ENCODE measurements around the gene PRPF4. TPM values are rescaled to one million over a fixed set of nuclear protein-coding genes. Genes with fewer than 3 reads are reported as not detected.
"Not testable (repeated sequence)": the region's sequence is repeated elsewhere in the genome, so short reads cannot be mapped to it uniquely, and the experiment has no call there.

Gene PRPF4
- 21.8 and 21.9 TPM in 2 replicates for total RNA-seq

DNA sequence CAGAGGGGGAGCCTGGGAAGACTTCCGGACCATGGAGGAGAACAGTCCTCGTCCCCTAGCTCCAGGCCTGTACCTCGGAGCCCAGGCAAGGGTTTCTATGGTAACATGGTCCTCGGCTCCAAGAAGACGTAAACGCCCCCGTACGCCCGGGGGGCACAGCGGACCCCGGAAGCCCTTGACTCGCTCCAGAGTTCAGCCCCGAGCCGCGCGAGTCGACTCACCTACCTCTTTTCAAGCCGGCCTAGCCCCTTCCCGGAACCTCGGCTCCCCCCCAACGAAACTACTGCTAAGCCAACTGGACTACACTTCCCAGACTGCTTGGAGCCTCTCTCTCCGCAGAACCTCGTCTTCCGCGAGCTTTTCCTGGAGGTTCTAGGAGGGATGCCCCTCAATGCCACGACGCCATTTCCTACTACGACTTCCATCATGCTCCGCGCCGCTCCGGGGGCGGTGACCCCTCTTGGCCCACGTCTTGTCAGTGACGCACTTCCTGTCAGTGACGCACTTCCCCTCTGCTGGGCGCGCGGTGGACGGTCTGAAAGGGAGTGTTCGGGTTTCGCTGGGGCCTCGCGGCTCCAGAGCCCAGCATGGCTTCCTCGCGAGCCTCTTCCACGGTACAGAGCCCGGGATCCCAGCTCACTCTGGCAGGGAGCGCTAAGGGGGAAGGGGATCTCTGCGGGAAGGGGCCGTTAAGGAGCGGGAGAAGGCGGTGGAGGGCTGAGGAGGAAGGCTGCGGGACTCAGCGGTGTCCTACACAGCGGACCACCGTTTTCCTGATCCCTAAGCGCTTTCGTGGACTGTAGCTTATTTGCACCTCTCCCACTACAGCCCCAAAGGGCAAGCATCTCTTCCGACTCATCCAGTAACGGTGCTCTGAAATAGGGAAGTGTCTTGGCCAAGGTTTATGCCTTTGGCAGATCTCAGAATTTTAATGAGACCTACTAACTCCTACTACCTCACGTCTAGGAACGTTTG is at the start of gene PRPF4, which contains the start of gene CDC26:
Gene PRPF4 (plus strand): TSS at position 502 of the 975 bp plus-strand sequence. CDS start 86 bp downstream, at position 588.
Gene CDC26 (minus strand): TSS at position 416 of the 975 bp plus-strand sequence. CDS start 3,065 bp downstream, outside the sequence.
- DNase-seq (ENCODE audit: low read depth in 2 of 2), result peak; percentile 96 to 99

DNA sequence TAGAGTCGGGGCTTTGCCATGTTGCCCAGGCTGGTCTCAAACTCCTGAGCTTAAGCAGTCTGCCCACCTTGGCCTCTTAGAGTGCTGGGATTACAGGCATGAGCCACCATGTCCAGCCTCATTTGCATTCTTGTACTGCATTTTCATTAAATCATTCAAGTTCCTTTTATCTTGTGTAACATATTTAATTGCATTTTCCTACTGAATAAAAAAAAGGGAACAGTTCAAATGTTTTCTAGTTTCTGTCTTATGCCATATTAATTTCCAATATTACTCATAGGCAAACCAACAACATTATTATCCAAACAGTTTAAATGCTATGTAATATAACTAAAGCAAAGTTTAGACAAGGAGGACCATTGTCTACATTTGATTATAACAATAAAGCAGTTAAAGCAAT is 48.0 kb upstream of the PRPF4 start:
- no peak for DNase-seq (ENCODE audit: low read depth in 2 of 2)

DNA sequence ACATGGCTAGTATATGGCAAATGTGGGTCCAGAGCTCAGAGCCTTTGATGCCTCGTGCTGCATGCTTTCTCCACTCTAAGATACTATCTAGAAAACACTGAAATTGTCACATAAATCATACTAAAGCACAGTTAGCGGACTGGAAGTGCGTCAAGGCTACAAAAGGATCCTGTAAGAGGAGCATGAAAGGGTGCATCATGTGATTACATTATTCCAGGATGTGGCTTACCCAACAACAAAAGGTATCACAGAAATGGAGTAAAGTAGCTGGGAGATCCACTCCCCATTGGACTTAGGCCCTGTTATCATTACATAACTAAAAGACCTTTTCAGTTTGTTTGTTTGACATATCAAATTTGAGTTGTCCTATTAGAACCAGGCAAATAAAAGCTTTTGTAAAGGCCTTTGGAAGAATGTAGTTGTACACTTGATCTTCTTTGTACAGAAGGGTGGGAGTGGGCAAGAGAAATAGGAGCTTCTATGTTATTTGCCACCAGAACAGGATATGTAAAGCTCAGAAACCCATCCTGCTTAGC is 47.3 kb upstream of the PRPF4 start:
- DNase-seq (ENCODE audit: low read depth in 2 of 2), result no peak

DNA sequence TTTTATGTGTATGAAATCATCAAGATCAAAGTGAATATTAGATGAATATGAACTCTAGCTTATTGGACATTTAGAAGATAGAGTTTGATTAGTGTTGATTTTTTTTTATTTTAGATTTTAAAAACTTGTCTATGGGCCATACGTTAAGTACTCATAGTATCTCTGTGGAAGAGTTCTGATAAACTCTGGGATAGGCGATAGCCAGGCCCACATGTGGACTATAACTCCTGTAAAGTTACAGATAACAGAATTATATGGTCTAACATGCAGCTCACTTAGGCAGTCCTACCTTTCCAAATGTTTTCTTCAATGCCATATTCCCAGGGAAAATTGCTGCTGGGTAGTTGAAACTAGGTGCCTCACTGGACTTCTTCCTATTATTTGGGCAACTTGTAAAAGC is 43.8 kb upstream of the PRPF4 start:
- DNase-seq (ENCODE audit: low read depth in 2 of 2), result no peak

DNA sequence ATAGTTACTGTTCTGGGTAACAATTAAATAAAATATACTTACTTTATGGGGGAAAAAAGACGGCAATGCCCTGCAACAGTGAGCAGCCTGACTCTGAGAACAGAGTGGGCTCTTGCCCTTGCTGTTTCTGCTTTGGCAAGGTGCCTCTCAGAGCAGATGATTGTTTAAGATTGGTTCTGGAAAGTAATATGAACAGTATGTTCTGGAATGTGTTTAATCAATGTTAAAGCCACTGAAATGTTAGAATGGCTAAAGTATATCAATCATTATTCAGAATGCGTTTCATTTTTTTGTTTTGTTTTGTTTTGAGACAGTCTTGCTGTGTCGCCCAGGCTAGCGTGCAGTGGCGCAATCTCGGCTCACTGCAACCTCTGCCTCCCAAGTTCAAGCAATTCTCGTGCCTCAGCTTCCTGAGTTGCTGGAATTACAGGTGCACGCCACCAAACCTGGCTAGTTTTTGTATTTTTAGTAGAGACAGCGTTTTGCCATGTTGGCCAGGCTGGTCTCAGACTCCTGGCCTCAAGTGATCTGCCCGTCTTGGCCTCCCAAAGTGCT is 39.7 kb upstream of the PRPF4 start:
- not testable (repeated sequence) for DNase-seq (ENCODE audit: low read depth in 2 of 2)

DNA sequence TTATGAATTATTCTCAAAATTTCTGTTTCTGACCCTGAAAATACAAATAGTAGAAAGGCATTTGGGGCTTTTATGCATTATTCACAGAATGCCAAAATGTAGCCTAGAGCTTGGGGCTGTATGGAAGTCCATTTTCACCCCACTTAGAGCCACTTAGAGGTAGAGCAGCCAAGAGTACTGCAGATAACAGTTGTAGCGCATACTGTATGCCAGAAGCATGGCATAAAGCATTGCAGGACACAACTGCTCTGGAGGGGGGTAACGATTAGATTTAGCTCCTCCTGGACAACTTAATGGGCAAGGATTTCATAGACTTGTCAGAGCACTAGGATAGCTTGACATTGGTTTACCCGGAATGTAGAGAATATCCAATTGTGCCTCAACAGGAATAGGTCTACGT is 38.4 kb upstream of the PRPF4 start:
- no peak for DNase-seq (ENCODE audit: low read depth in 2 of 2)

DNA sequence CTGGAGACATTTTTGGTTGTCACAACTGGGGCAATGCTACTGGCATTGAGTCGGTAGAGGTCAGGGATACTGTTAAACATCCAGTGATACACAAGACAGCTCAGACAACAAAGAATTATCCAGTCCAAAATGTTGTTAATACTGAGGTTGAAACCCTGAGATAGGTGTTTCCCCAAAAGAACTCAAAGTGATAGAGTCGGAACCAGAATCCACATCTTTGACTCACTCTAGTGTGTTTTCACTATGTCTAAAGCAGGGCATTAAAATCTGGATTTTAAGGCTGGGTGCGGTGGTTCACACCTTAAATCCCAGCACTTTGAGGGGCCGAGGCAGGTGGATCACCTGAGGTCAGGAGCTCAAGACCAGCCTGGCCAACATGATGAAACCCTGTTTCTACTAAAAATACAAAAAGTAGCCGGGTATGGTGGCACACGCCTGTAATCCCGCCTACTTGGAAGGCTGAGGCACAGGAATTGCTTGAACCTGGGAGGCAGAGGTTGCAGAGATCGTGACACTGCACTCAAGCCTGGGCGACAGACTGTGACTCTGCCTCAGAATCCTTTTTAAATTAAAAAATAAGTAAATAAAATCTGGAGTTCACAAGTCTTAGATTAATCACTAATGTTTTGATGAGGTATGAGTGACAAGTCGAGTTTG is 37.1 kb upstream of the PRPF4 start:
- DNase-seq (ENCODE audit: low read depth in 2 of 2), result no peak

DNA sequence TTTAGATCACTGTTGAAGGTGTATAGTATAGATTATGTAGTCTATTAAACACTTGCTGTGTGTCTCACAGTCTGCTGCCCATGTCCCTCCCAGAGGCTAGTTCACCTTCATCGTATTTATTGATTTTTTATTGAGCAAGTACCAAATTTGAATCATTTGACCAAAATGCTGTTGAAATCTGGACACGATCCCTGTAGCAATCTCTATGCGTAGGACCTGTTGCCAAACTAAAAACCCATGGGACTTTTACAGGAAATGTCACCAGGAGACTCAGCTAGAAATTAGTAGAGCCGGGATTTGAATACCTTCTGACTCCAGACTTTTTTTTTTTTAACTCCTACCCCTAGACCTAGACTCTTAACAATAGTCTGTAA is 36.6 kb upstream of the PRPF4 start:
- peak in 1 of 2 donors; percentile 10 for DNase-seq (ENCODE audit: low read depth in 2 of 2)

DNA sequence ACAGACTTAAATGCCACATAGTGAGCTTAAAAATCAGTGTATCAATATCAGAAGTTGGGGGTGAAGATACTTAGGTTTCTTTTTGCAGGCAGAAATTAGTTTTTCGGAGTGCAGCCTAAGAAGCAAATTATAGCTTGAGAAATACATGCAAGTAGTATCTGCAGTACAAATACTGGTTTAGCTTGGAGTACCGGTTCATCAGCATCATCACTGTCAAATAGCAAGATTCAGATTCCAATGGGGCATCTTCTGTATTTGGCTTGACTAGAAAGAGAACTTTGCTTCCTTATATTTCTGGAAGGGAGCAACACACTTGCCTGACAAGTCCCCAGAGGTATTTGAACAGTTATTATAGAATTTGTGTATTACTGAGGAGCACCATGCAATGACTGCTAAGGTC is 34.3 kb upstream of the PRPF4 start:
- DNase-seq (ENCODE audit: low read depth in 2 of 2), result no peak

DNA sequence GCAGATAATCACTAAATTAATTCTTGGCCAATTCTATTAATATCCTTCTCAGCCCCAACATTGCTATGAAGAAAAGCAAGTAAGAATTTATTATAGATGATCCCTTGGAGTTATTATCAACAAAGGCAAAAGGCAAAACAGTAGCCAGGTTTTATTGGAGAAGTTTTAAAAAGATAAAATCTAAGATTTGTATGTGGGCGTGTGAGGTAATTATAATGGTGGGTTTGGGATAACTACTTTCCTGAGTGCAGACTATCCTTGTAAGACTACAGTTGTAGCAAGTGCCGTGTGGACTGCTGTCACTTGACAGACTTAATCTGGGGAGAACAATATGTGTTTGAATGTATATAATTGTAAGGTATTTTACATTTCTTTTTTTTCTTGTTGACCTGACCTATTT is 30.9 kb upstream of the PRPF4 start:
- no peak for DNase-seq (ENCODE audit: low read depth in 2 of 2)

DNA sequence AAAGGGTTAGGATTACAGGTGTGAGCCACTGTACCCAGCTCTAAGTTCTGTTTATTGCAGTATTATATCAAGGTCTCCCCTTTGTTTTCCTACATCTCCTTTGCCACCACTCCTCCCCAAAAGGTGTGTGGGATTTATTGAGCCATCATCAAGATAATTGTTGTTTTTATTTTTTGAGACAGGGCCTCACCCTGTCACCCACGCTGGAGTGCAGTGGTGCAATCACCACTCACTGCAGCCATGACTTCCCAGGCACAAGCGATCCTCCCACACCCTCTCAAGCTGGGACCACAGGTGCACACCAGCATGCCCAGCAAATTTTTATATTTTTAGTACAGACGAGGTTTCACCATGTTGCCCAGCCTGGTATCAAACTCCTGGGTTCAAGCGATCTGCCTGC is 29.6 kb upstream of the PRPF4 start:
- DNase-seq (ENCODE audit: low read depth in 2 of 2), result no peak

DNA sequence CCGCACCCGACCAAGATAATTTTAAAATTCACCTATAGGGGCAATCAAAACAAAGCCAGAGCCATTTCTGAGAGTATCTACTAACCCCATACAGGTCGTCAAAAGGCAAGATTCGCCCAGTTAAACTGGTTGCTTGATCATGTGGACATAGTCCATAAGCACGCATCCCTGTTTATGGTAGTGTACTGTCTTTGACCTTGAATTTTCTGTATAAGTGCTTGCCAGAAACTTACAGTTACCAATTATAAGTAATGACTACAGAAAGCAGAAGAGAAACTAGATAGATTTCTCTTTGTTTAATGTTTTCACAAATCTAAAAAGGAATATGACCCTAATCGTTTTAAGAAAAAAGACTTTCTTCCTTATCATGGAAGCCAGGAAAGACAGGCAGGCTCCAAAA is 28.5 kb upstream of the PRPF4 start:
- DNase-seq (ENCODE audit: low read depth in 2 of 2), result no peak

DNA sequence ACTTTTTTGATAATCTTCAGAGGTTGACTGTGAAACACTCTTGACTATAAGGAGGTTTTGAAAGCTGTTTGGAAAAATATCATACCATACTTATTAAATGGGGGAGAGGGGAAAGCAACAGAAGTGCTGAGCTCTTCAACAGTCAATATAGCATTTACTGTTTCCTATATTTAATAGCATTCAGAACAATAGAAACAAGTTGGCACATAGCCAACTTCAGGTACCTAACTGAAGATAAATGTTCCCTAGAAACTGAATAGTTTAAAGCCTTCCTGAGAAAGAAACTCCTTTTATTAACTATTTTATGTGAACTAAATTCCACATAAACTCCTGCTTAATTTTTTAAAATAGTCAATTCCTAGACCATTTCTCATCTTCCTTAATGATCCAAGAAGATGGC is 27.8 kb upstream of the PRPF4 start:
- peak; percentile 30 to 44 for DNase-seq (ENCODE audit: low read depth in 2 of 2)

DNA sequence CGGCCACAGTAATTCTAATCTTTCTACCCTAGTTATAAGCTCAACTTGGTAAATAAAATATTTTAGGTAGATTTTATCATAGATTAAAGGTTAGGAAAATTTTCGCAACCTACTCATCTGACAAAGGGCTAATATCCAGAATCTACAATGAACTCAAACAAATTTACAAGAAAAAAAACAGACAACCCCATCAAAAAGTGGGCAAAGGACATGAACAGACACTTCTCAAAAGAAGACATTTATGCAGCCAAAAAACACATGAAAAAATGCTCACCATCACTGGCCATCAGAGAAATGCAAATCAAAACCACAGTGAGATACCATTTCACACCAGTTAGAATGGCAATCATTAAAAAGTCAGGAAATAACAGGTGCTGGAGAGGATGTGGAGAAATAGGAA is 25.8 kb upstream of the PRPF4 start:
- DNase-seq (ENCODE audit: low read depth in 2 of 2), result not testable (repeated sequence)

DNA sequence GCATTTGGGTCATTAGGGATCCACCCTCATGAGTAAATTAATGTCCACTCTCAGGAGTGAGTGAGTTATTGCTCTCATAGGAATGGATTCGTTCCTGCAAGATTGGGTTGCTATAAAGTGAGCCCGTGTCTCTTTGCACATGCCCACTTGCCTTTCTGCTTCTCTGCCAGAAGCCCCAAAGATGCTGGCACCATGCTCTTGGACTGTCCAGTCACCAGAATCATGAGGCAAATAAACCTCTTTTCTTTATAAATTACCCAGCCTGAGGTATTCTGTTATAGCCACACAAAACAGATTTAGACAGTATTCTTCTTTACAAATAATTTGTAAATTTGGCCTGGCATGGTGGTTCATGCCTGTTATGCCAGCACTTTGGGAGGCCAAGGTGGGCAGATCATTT is 24.7 kb upstream of the PRPF4 start:
- DNase-seq (ENCODE audit: low read depth in 2 of 2), result no peak

DNA sequence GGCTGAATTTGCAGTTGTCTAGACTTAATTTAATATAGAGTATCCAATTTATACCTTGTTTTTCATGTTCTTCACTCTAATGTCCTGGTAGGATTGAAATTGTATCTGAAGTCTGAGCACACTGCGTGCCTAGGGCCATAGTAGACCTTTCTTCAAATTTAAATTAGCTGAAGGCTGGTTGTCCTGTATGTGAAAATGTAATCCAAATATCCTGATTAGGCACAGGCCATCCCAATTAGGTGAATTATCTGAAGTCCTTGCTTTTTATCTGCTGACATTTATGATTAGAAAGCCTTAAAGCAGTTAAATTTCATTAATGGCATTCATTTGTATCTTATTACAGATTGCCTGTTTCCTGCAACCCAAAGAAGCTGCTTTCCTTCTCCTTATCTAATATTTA is 20.5 kb upstream of the PRPF4 start:
- no peak for DNase-seq (ENCODE audit: low read depth in 2 of 2)

DNA sequence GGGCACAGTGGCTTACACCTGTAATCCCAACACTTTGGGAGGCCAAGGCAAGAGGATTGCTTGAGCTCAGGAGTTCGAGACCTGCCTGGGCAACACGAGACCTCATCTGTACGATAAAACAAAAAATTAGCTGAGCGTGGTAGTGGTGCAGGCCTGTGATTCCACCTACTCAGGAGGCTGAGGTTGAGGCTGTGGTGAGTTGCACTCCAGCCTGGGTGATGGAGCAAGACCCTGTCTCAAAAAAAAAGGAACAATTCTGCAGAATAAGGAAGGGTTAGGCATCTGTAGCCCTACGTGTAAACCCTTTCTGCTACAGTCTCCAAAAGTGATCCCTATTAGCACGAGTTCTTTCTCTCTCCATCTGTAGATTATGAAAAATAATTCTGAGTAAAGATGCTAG is 20.0 kb upstream of the PRPF4 start:
- DNase-seq (ENCODE audit: low read depth in 2 of 2), result no peak

DNA sequence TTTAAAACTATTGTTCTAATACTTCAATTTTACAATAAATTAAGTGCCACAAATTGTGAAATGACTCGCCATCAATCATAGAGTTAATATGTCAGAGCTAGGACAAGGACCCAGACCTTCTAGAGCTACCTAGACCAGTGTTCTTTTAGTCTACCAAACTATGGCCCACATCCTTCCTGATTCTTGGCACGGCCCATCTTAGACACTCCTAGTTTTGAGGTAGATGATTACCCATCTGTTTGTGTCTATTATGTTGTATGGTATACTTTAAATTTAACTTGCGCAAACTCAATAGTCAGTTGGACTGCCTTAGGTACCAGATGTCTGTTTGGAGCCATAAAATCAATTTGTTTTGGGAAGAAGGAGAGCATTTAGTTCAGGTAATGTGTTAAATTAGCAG is 17.6 kb upstream of the PRPF4 start:
- DNase-seq (ENCODE audit: low read depth in 2 of 2), result no peak

DNA sequence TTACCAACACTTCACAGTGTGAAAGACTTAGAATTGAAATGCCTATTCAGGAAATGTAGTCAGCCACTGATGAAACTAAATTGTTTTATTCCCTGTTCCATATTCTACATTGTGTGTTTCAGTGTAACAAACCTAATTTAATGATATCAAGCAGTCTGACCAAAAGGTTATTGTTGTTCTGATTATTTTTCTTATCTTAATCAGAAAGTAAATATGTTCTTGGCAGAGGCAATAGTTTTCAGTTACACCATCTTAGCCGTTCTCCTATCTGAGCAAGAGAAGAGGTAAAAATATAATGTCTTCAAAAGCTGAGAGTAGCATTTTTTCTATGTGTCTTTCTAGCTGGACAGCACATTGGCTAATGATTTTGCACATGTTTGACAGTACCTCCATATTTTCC is 17.2 kb upstream of the PRPF4 start:
- no peak for DNase-seq (ENCODE audit: low read depth in 2 of 2)

DNA sequence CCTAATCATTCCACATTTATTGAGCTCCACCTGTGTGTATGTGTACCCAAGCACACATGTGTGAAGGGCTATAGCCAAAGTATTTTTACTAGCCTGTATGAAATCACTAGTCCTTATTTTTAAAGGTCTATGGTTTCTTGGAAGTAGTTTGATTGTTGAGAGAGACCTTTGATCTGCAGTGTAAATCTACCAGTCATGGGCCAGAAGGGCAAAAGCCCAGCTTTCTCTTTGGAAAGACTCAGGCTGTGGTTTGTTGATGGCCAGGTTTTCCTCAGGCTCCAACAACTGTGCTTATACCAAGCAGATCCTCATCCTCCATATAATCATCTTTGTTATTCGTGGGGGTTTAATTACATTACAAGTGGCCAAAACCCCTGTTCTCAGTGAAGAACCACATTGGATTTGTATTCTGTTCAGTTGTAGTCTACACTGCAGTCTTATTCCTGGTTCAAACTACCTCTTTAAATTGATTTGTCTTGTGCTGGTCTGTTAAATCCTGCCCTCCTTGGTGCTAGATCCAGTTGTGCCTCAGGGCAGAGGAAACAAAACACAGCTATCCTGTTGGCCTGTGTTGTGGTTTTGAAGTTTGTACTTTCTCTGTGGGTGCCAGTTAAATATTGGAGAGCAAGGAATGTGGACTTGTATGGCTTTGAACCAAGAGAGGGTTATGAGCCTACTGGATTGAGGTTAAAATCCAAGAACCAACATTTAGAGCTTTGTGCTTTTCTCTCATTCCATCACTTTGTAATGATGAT is 13.4 kb upstream of the PRPF4 start:
- DNase-seq (ENCODE audit: low read depth in 2 of 2), result no peak

DNA sequence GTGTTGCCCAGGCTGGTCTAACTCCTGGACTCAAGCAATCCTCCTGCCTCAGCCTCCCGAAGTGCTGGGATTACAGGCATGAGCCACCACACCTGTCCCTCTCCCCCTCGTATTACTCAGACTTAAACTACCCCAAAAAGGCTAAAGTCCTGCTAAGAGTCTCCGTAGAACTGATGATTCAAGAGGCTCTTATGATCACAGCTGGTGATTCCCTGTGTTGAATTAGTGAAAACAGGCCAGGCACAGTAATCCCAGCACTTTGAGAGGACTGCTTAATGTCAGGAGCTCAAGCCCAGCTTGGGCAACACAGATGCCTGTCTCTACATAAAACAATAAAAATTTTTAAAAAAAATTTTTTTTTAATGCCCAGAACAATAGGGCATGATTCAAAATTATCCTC is 9.3 kb upstream of the PRPF4 start:
- no peak for DNase-seq (ENCODE audit: low read depth in 2 of 2)

All from dermis microvascular lymphatic vessel endothelial cell (primary cell).